ENCODE measurements around the gene LRIG3. TPM values are rescaled to one million over a fixed set of nuclear protein-coding genes. Genes with fewer than 3 reads are reported as not detected.

LRIG3 gene
- total and polyA plus RNA-seq, 9 of the 15 experiments (the other 6 are each of a cell fraction or from before 2014, with no cell fraction given): 0.18 TPM; not detected in 8

GRCh38 chr12:58880639-58881038 is 39.7 kb downstream of the LRIG3 start (continued):
- TF ChIP-seq TSHZ1 (CRISPR knock-in tag; IDR thresholded peaks at IDR 0.05): no peak

- H3K4me3 ChIP-seq: no peak overlapping the region
- no peaks in the 10 kb centered on the region for H3K9me1 ChIP-seq (ENCODE audit: control insufficient read depth, insufficient read depth, low read length)
- ChIA-PET CTCF (ENCODE audit: low intra/inter-chr PET ratio) (no interaction called here), POLR2A (no interaction called here)
- DNase-seq (ENCODE audit: extremely low read depth in 1 of 4, low spot score in 3 of 4) (no peak), ATAC-seq (no peak), FAIRE-seq (no peak)
- no peak overlapping the region for H3K27ac ChIP-seq (ENCODE audit: extremely low read depth, low read depth, low read length)
- 2% methylated on average over 14 of the region's 15 CpGs for WGBS (ENCODE audit: insufficient coverage, low coverage, missing lambda C conversion rate)
- H3K36me3 ChIP-seq (ENCODE audit: control insufficient read depth, insufficient read depth, low read length): no peaks in the 10 kb centered on the region
- no peaks in the 10 kb centered on the region for H4K20me1 ChIP-seq (replicated peaks; ENCODE audit: control insufficient read depth, insufficient read depth, low read length)
- H3K9ac ChIP-seq (ENCODE audit: insufficient read depth in 1 of 2, low read depth in 2 of 2, low read length in 2 of 2): no peak overlapping the region
- in situ Hi-C loops (cut with MboI) (no loop called here), intact Hi-C loops (cut with micrococcal nuclease) (no loop called here)
- H3K4me2 ChIP-seq (ENCODE audit: insufficient read depth, low read length): no peak overlapping the region
- no peaks in the 10 kb centered on the region for H3K79me2 ChIP-seq (ENCODE audit: control insufficient read depth, insufficient read depth, low read length)
- no peaks in the 10 kb centered on the region for H3K4me1 ChIP-seq (replicated peaks in 1 of 2; ENCODE audit: control insufficient read depth in 2 of 2, insufficient read depth in 2 of 2, low read length in 2 of 2)
- TF ChIP-seq HOMEZ (CRISPR knock-in tag; IDR thresholded peaks at IDR 0.05) (no peak), FOXA3 (CRISPR knock-in tag; conservative IDR thresholded peaks at IDR 0.05 in 1 of 2, IDR thresholded peaks at IDR 0.05 in 1 of 2) (0 out of 4 replicates have a peak, but pooled peaks of 1 of the 2 experiments have one; percentile 23), RAD21 (CRISPR knock-in tag; conservative IDR thresholded peaks at IDR 0.05 in 1 of 2, IDR thresholded peaks at IDR 0.05 in 1 of 2) (no peak), NELFE (IDR thresholded peaks at IDR 0.05; ENCODE audit: insufficient read depth, insufficient read length) (no peak), MBD1 (CRISPR knock-in tag; IDR thresholded peaks at IDR 0.05) (no peak), CTCF (IDR thresholded peaks at IDR 0.05 in 2 of 3, conservative IDR thresholded peaks at IDR 0.05 in 1 of 3; ENCODE audit: insufficient read depth in 2 of 3, low read depth in 1 of 3, low read length in 3 of 3) (no peak)
- no TSS peak for BruUV-seq (replicated peaks)
- H3K27me3 ChIP-seq (ENCODE audit: control insufficient read depth in 2 of 2, insufficient read depth in 2 of 2, low read length in 2 of 2): no peaks in the 10 kb centered on the region
- H2AFZ ChIP-seq (ENCODE audit: low read depth, low read length): no peak overlapping the region
- no peaks in the 10 kb centered on the region for H3K9me3 ChIP-seq (replicated peaks; ENCODE audit: control insufficient read depth, insufficient read depth, low read depth, low read length)
Measured at GRCh38 chr12:58877243-58877743, 43.0 kb downstream of the LRIG3 start.

Measured in K562 (cell line).